K562 (cell line): ENCODE data around the gene CSDE1. TPM values are rescaled to one million over a fixed set of nuclear protein-coding genes. Genes with fewer than 3 reads are reported as not detected.
A peak's percentile ranks its signal among the peaks of the same experiment; 100 is the strongest.

Experiments used
- AFF4 ChIP-seq: sonication (generic); formaldehyde crosslinking; IDR thresholded peaks from 2 replicates; pipeline ENCODE4 v1.8.0; 2023; ENCODE audit warnings: mild to moderate bottlenecking, missing genetic modification reagents
- ATF7 ChIP-seq: fragments of 450-650 bp; IDR thresholded peaks from 2 replicates; pipeline ENCODE4 v1.7.1; 2014; ENCODE audit warnings: mild to moderate bottlenecking, moderate library complexity
- CEBPZ ChIP-seq: fragments of 150-350 bp; IDR thresholded peaks from 2 replicates; pipeline ENCODE4 v1.6.1; 2014; ENCODE audit warnings: low read depth, mild to moderate bottlenecking, low read length, borderline replicate concordance
- GMEB1 ChIP-seq: fragments of 250-450 bp; sonication (Bioruptor Pico); IDR thresholded peaks from 2 replicates; pipeline ENCODE4 v1.4.0; 2020; ENCODE audit warnings: mild to moderate bottlenecking
- HSF4 ChIP-seq: fragments of 250-450 bp; sonication (Bioruptor Pico); IDR thresholded peaks from 2 replicates; pipeline ENCODE4 v2.1.2; 2022; ENCODE audit warnings: mild to moderate bottlenecking, moderate library complexity, borderline replicate concordance
- KLF10 ChIP-seq: fragments of 250-450 bp; sonication (Bioruptor Pico); IDR thresholded peaks from 2 replicates; pipeline ENCODE4 v1.6.1; 2021; ENCODE audit warnings: matching md5 sums
- MTA3 ChIP-seq: fragments of 450-650 bp; formaldehyde crosslinking; IDR thresholded peaks from 2 replicates; pipeline ENCODE4 v1.6.1; 2017; ENCODE audit warnings: mild to moderate bottlenecking, borderline replicate concordance
- NCOA6 ChIP-seq: fragments of 450-650 bp; IDR thresholded peaks from 2 replicates; pipeline ENCODE4 v1.6.1; 2017; ENCODE audit warnings: mild to moderate bottlenecking
- POLR2AphosphoS2 ChIP-seq: IDR thresholded peaks from 2 replicates; pipeline ENCODE4 v1.6.1; 2012; ENCODE audit warnings: low read length, improper control_type of control experiment
- TEAD4 ChIP-seq, 2 experiments: sonication (generic) in 1 of 2; formaldehyde crosslinking in 1 of 2; IDR thresholded peaks; 2 replicates each; pipeline versions ENCODE4 v1.6.1 to v1.8.0; 2012 to 2022; ENCODE audit warnings: borderline replicate concordance in 1 of 2, inconsistent platforms in 1 of 2, low read length in 1 of 2, mild to moderate bottlenecking in 1 of 2, missing genetic modification reagents in 1 of 2
- ZNF324 ChIP-seq: fragments of 250-450 bp; sonication (Bioruptor Pico); IDR thresholded peaks from 2 replicates; pipeline ENCODE4 v1.4.0; 2020; ENCODE audit warnings: mild to moderate bottlenecking
- polyA plus RNA-seq, 8 experiments: library from polyadenylated mRNA; depleted of rRNA in 4 of 8; stranded (reverse) in 5 of 8; unstranded in 3 of 8; fragments of >200 nt; fragmentation: Nextera tagmentation in 2 of 8; fragmentation: Illumina TruSeq in 1 of 8; extraction: Ambion mirVana in 2 of 8; extraction: Trizol in 1 of 8; gene quantifications; 2 replicates each; pipeline versions ENCODE4 v1.2.1 to v1.2.3, GENCODE V29; 2011 to 2014; ENCODE audit warnings: inconsistent platforms in 1 of 8, missing spikeins in 1 of 8
- total RNA-seq, 7 experiments: library from RNA; depleted of rRNA in 6 of 7; stranded (reverse); fragments of >200 nt in 6 of 7; fragmentation: Illumina TruSeq in 2 of 7; extraction: Trizol in 2 of 7; gene quantifications; 2 replicates each; pipeline versions ENCODE4 v1.2.1 to v1.2.3, GENCODE V29; 2011 to 2021; ENCODE audit warnings: low replicate concordance in 1 of 7
- TF ChIP-seq, protein P1 (sequence below), 2 experiments: IDR thresholded peaks in 1 of 2; conservative IDR thresholded peaks in 1 of 2; 2 replicates each; pipeline ENCODE4 v1.6.1; 2016; ENCODE audit warnings: low read depth in 2 of 2, mild to moderate bottlenecking in 1 of 2, missing compliant biosample characterization in 1 of 2, missing genetic modification characterization in 1 of 2, moderate library complexity in 1 of 2
- TF ChIP-seq, protein P2 (sequence below): sonication (generic); formaldehyde crosslinking; IDR thresholded peaks from 2 replicates; pipeline ENCODE4 v1.9.0; 2022; ENCODE audit warnings: mild to moderate bottlenecking, missing genetic modification reagents

The CSDE1 gene
- total and polyA plus RNA-seq, 9 of the 15 experiments (the other 6 are each of a cell fraction or from before 2014, with no cell fraction given) = 174 to 538 (median 403) TPM

- TF ChIP-seq AFF4 = 0 out of 2 replicates have a peak, but pooled peaks have one; percentile 59
- TF ChIP-seq NCOA6 = no peak
- TF ChIP-seq POLR2AphosphoS2 = peak; percentile 99
- peak; percentile 70; the same call in 1 of the 2 replicates for TF ChIP-seq MTA3
- no peak for TF ChIP-seq KLF10 (CRISPR knock-in tag)
- TF ChIP-seq TEAD4 (IDR thresholded peaks at IDR 0.05; ENCODE audit: low read length) = peak; percentile 64
- TF ChIP-seq TEAD4 (CRISPR knock-in tag; IDR thresholded peaks at IDR 0.05; ENCODE audit: borderline replicate concordance) = no peak
- TF ChIP-seq HSF4 (CRISPR knock-in tag) = no peak
- TF ChIP-seq, protein P1, sequence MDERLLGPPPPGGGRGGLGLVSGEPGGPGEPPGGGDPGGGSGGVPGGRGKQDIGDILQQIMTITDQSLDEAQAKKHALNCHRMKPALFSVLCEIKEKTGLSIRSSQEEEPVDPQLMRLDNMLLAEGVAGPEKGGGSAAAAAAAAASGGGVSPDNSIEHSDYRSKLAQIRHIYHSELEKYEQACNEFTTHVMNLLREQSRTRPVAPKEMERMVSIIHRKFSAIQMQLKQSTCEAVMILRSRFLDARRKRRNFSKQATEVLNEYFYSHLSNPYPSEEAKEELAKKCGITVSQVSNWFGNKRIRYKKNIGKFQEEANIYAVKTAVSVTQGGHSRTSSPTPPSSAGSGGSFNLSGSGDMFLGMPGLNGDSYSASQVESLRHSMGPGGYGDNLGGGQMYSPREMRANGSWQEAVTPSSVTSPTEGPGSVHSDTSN (CRISPR knock-in tag; IDR thresholded peaks at IDR 0.05; ENCODE audit: low read depth) = no peak
- TF ChIP-seq, protein P1 (tag; conservative IDR thresholded peaks at IDR 0.05; ENCODE audit: low read depth) = no peak
- TF ChIP-seq ATF7 = peak; percentile 91
- peak; percentile 57; the same call in 1 of the 2 replicates for TF ChIP-seq GMEB1 (CRISPR knock-in tag)
- TF ChIP-seq, protein P2, sequence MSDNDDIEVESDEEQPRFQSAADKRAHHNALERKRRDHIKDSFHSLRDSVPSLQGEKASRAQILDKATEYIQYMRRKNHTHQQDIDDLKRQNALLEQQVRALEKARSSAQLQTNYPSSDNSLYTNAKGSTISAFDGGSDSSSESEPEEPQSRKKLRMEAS (CRISPR knock-in tag) = peak; percentile 97
- TF ChIP-seq ZNF324 (CRISPR knock-in tag) = no peak
- no peak for TF ChIP-seq CEBPZ
Measured at GRCh38 chr1:114716304-114717170, 41.2 kb downstream of the CSDE1 start, which contains the start of gene NRAS (continued).
